H1 (cell line): ENCODE measurements around the gene DOP1A. TPM values are rescaled to one million over a fixed set of nuclear protein-coding genes. Genes with fewer than 3 reads are reported as not detected.

Experiments used
- CTCF ChIA-PET: fragments of 300-600 bp; sonication (Branson Sonifier 250); formaldehyde crosslinking; loops from one replicate; lab custom pipeline; 2021; ENCODE audit not compliant: partially characterized antibody; lab: Charles Lee
- POLR2A ChIA-PET: fragments of 300-600 bp; sonication (Branson Sonifier 250); formaldehyde crosslinking; loops from one replicate; lab custom pipeline; 2021; ENCODE audit warnings: inconsistent platforms; ENCODE audit not compliant: partially characterized antibody; lab: Charles Lee
- DNase-seq, 2 experiments: peaks; one replicate each; pipeline versions ENCODE4 v3.0.0 to v3.0.0-alpha.2; 2010 to 2022; ENCODE audit warnings: low spot score in 2 of 2, low read depth in 1 of 2, mixed read lengths in 1 of 2
- FAIRE-seq: peaks from 2 replicates; lab custom pipeline; 2011; peaks lifted over from hg19 to GRCh38; lab: Jason Lieb, UNC
- H2AFZ ChIP-seq: 2 replicates; pipeline ENCODE4 v1.8.1; 2012; ENCODE audit warnings: low read length, inconsistent platforms
- H2AK5ac ChIP-seq: 2 replicates; pipeline ENCODE4 v1.6.1; 2013; ENCODE audit warnings: low read depth, low read length
- H2BK120ac ChIP-seq: replicated peaks from 2 replicates; pipeline ENCODE3; 2013; ENCODE audit warnings: low read depth, low read length, inconsistent platforms
- H2BK12ac ChIP-seq: 2 replicates; pipeline ENCODE4 v1.6.1; 2013; ENCODE audit warnings: low read depth, low read length
- H2BK15ac ChIP-seq: 2 replicates; pipeline ENCODE4 v1.6.1; 2013; ENCODE audit warnings: low read length
- H2BK20ac ChIP-seq: 2 replicates; pipeline ENCODE4 v1.6.1; 2013; ENCODE audit warnings: low read length
- H2BK5ac ChIP-seq: 2 replicates; pipeline ENCODE4 v1.6.1; 2013; ENCODE audit warnings: low read depth, low read length
- H3K14ac ChIP-seq: 2 replicates; pipeline ENCODE4 v1.6.1; 2013; ENCODE audit warnings: inconsistent platforms; ENCODE audit not compliant: insufficient read length
- H3K18ac ChIP-seq: 2 replicates; pipeline ENCODE4 v1.6.1; 2013; ENCODE audit warnings: low read length; ENCODE audit errors: extremely low read depth
- H3K23ac ChIP-seq: 2 replicates; pipeline ENCODE4 v1.6.1; 2013; ENCODE audit warnings: inconsistent platforms; ENCODE audit not compliant: insufficient read length
- H3K23me2 ChIP-seq: 2 replicates; pipeline ENCODE4 v1.6.1; 2013; ENCODE audit warnings: low read depth, low read length
- H3K27ac ChIP-seq: 2 replicates; pipeline ENCODE4 v1.6.1; 2011; ENCODE audit warnings: low read depth, low read length, inconsistent platforms
- H3K27me3 ChIP-seq, 4 experiments: replicated peaks in 1 of 4; 1 replicate in 1 of 4; 2 replicates in 3 of 4; pipeline versions ENCODE4 v1.6.1 to v1.8.1; 2011 to 2013; ENCODE audit warnings: low read length in 3 of 4, mild to moderate bottlenecking in 3 of 4, inconsistent platforms in 2 of 4, mixed read lengths in 2 of 4, moderate library complexity in 1 of 4; ENCODE audit not compliant: control insufficient read depth in 3 of 4, insufficient read depth in 3 of 4; ENCODE audit errors: extremely low read depth in 1 of 4
- H3K36me3 ChIP-seq, 4 experiments: 2 replicates each; pipeline versions ENCODE4 v1.6.1 to v1.8.1; 2011 to 2013; ENCODE audit warnings: mild to moderate bottlenecking in 4 of 4, low read length in 3 of 4, moderate library complexity in 2 of 4, control low read depth in 1 of 4, inconsistent platforms in 1 of 4; ENCODE audit not compliant: insufficient read depth in 4 of 4, control insufficient read depth in 2 of 4
- H3K4ac ChIP-seq: replicated peaks from 2 replicates; pipeline ENCODE3; 2013; ENCODE audit warnings: low read length, low read depth, mixed read lengths, inconsistent platforms; ENCODE audit not compliant: insufficient read length
- H3K4me1 ChIP-seq, 4 experiments: replicated peaks in 1 of 4; 1 replicate in 1 of 4; 2 replicates in 3 of 4; pipeline versions ENCODE4 v1.6.1 to v1.8.1; 2011 to 2013; ENCODE audit warnings: low read length in 3 of 4, inconsistent platforms in 2 of 4, mixed read lengths in 1 of 4; ENCODE audit not compliant: insufficient read depth in 4 of 4, control insufficient read depth in 3 of 4
- H3K4me2 ChIP-seq, 2 experiments: 2 replicates each; pipeline versions ENCODE4 v1.6.1 to v1.8.1; 2011 to 2013; ENCODE audit warnings: low read depth in 2 of 2, low read length in 2 of 2, control low read depth in 1 of 2, inconsistent platforms in 1 of 2, mild to moderate bottlenecking in 1 of 2; ENCODE audit not compliant: insufficient read depth in 1 of 2
- H3K4me3 ChIP-seq, 4 experiments: fragments of 200-600, 300-600 bp in 1 of 4; sonication (generic), shearing (Covaris generic), sonication (Bioruptor Twin) in 1 of 4; 2 replicates each; pipeline versions ENCODE4 v1.5.1 to v1.8.1; 2011 to 2016; ENCODE audit warnings: low read length in 4 of 4, low read depth in 3 of 4, control low read depth in 2 of 4, inconsistent platforms in 2 of 4, mild to moderate bottlenecking in 2 of 4, mixed read lengths in 1 of 4, moderate library complexity in 1 of 4; ENCODE audit not compliant: insufficient read depth in 2 of 4; ENCODE audit errors: extremely low read depth in 1 of 4
- H3K56ac ChIP-seq: replicated peaks from 2 replicates; pipeline ENCODE3; 2013; ENCODE audit warnings: low read depth, mild to moderate bottlenecking, mixed read lengths, low read length, inconsistent platforms; ENCODE audit not compliant: insufficient read length
- H3K79me1 ChIP-seq: 2 replicates; pipeline ENCODE4 v1.6.1; 2013; ENCODE audit warnings: low read depth, low read length, control low read depth
- H3K79me2 ChIP-seq, 2 experiments: 2 replicates each; pipeline versions ENCODE4 v1.6.1 to v1.8.1; 2012 to 2013; ENCODE audit warnings: low read length in 2 of 2, mild to moderate bottlenecking in 2 of 2, inconsistent platforms in 1 of 2; ENCODE audit not compliant: insufficient read depth in 2 of 2, control insufficient read depth in 1 of 2
- H3K9ac ChIP-seq, 4 experiments: replicated peaks in 1 of 4; 1 replicate in 1 of 4; 2 replicates in 3 of 4; pipeline versions ENCODE4 v1.6.1 to v1.8.1; 2011 to 2013; ENCODE audit warnings: low read depth in 3 of 4, low read length in 3 of 4, control low read depth in 2 of 4, mild to moderate bottlenecking in 2 of 4, moderate library complexity in 2 of 4, inconsistent platforms in 1 of 4; ENCODE audit errors: extremely low read depth in 1 of 4
- H3K9me3 ChIP-seq, 2 experiments: 2 replicates each; pipeline versions ENCODE4 v1.6.1 to v1.8.1; 2012 to 2013; ENCODE audit warnings: mild to moderate bottlenecking in 2 of 2, moderate library complexity in 2 of 2, control low read depth in 1 of 2, inconsistent platforms in 1 of 2, low read depth in 1 of 2, low read length in 1 of 2, mixed read lengths in 1 of 2; ENCODE audit not compliant: insufficient read depth in 2 of 2
- H4K20me1 ChIP-seq, 2 experiments: replicated peaks in 1 of 2; 2 replicates each; pipeline versions ENCODE3 to v1.8.1; 2011 to 2013; ENCODE audit warnings: inconsistent platforms in 2 of 2, low read length in 2 of 2, mild to moderate bottlenecking in 1 of 2; ENCODE audit not compliant: insufficient read depth in 2 of 2, control insufficient read depth in 1 of 2
- H4K5ac ChIP-seq: 2 replicates; pipeline ENCODE4 v1.6.1; 2013; ENCODE audit warnings: low read length, low read depth, mixed read lengths, inconsistent platforms; ENCODE audit not compliant: insufficient read length
- H4K8ac ChIP-seq: 2 replicates; pipeline ENCODE4 v1.8.0; 2013; ENCODE audit warnings: mild to moderate bottlenecking, moderate library complexity, low read length, inconsistent platforms; ENCODE audit not compliant: insufficient read depth; ENCODE audit errors: extremely low read depth
- H4K91ac ChIP-seq: replicated peaks from 2 replicates; pipeline ENCODE3; 2013; ENCODE audit warnings: low read length, mixed read lengths, inconsistent platforms; ENCODE audit not compliant: insufficient read length
- CHD2 ChIP-seq: IDR thresholded peaks from 2 replicates; pipeline ENCODE4 v1.6.1; 2012; ENCODE audit warnings: low read length, improper control_type of control experiment
- HDAC6 ChIP-seq: IDR thresholded peaks from one replicate; pipeline ENCODE4 v1.7.1; 2012; ENCODE audit warnings: low read depth, mild to moderate bottlenecking, inconsistent platforms, low read length, moderate library complexity
- JUN ChIP-seq: IDR thresholded peaks from 2 replicates; pipeline ENCODE4 v1.6.1; 2011; ENCODE audit warnings: low read depth, mild to moderate bottlenecking, improper control_type of control experiment, low read length
- KDM1A ChIP-seq: fragments of 200-600, 300-600 bp; sonication (generic); IDR thresholded peaks from 2 replicates; pipeline ENCODE4 v1.7.1; 2016; ENCODE audit warnings: mild to moderate bottlenecking, low read length, borderline replicate concordance
- NANOG ChIP-seq: IDR thresholded peaks from 2 replicates; pipeline ENCODE4 v1.6.1; 2011; ENCODE audit warnings: low read length, low read depth, mild to moderate bottlenecking, inconsistent platforms; ENCODE audit not compliant: insufficient read depth, poor library complexity, severe bottlenecking
- WGBS, 2 experiments: shearing (Covaris generic) in 1 of 2; methylation state at CpG; one replicate each; pipeline versions ENCODE4 v1.1.6 to v1.1.7; 2013 to 2015; ENCODE audit warnings: low lambda C conversion rate in 2 of 2, mixed read lengths in 2 of 2, inconsistent platforms in 1 of 2, low coverage in 1 of 2, missing lambda C conversion rate in 1 of 2; ENCODE audit not compliant: insufficient replicate concordance in 2 of 2, insufficient coverage in 1 of 2, insufficient read length in 1 of 2; ENCODE audit errors: extremely low coverage in 1 of 2, missing lambda C conversion rate in 1 of 2; 5-methylcytosine and 5-hydroxymethylcytosine counted together
- polyA plus RNA-seq, 7 experiments: library from polyadenylated mRNA; depleted of rRNA in 3 of 7; stranded (reverse) in 5 of 7; unstranded in 2 of 7; fragments of >200 nt in 5 of 7; fragments of 200-250 nt in 2 of 7; gene quantifications; 1 replicate in 5 of 7; 2 replicates in 1 of 7; 4 replicates in 1 of 7; pipeline versions ENCODE4 v1.2.1 to v1.2.3, GENCODE V29; 2011 to 2013; ENCODE audit warnings: missing spikeins in 2 of 7, mixed read lengths in 2 of 7
- total RNA-seq: library from RNA; stranded (reverse); fragmentation: NEBNext Ultra II Directional; extraction: Animal tissue kit (Norgen Biotek cat#: 25700); gene quantifications from 2 replicates; pipeline ENCODE4 v1.2.1, GENCODE V29; 2021

DOP1A gene
- total and polyA plus RNA-seq, 2 of the 8 experiments (the other 6 are each of a cell fraction or from before 2014, with no cell fraction given): 7.5 to 14.7 TPM

DNA sequence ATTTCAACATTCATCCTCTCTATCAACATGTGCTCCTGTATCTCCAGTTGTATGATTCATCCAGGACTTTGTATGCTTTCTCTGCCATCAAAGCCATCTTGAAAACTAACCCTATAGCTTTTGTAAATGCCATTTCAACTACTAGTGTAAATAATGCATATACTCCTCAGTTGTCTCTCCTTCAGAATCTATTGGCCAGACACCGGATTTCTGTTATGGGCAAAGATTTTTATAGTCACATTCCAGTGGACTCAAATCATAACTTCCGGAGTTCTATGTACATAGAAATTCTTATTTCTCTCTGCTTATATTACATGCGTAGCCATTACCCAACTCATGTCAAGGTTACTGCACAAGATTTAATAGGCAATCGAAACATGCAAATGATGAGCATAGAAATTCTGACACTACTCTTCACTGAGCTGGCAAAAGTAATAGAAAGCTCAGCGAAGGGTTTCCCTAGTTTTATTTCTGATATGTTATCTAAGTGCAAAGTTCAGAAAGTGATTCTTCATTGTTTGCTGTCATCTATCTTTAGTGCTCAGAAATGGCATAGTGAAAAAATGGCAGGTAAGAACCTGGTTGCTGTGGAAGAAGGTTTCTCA is 70.7 kb downstream of the DOP1A start:
- no peak overlapping the region for H2BK120ac ChIP-seq
- H2BK15ac ChIP-seq: no peak overlapping the region
- TF ChIP-seq KDM1A (no peak), NANOG (no peak), HDAC6 (no peak), JUN (no peak), CHD2 (no peak)
- H2BK12ac ChIP-seq: no peak overlapping the region
- no peak overlapping the region for H3K23ac ChIP-seq
- H3K36me3 ChIP-seq: peaks cover 2 to 19% (median 10%) of the 10 kb centered on the region in 4 experiments; a peak in 6 of 8 replicates
- no peaks in the 10 kb centered on the region for H3K9me3 ChIP-seq
- no peak overlapping the region for H4K91ac ChIP-seq
- no peak overlapping the region for H3K4me3 ChIP-seq
- H2AK5ac ChIP-seq: no peak overlapping the region
- H3K79me1 ChIP-seq: no peaks in the 10 kb centered on the region
- H3K4me1 ChIP-seq: no peaks in the 10 kb centered on the region
- 90% methylated on average over 5 of the region's 5 CpGs; no CpG with 5 or more reads in 1 of the 2 experiments for WGBS, 2 experiments
- H4K8ac ChIP-seq: no peak overlapping the region
- no peaks in the 10 kb centered on the region for H3K23me2 ChIP-seq
- CTCF ChIA-PET: interaction anchor here (0.6 to 1.4 kb wide), 3 partner anchors 41 to 149 kb away, joined by 3 to 5 read pairs (median 3); no protein-coding TSS in a partner anchor
- no peak overlapping the region for H3K56ac ChIP-seq
- POLR2A ChIA-PET: interaction anchor here (1.0 kb wide), 1 partner anchor 54 kb away, joined by 3 read pairs; the partner anchor contains the start of gene PGM3
- H2BK20ac ChIP-seq: no peak overlapping the region
- DNase-seq (no peak), FAIRE-seq (no peak)
- H3K27me3 ChIP-seq: no peaks in the 10 kb centered on the region
- H3K14ac ChIP-seq: no peak overlapping the region
- H2AFZ ChIP-seq: no peak overlapping the region
- no peak overlapping the region for H4K5ac ChIP-seq
- H2BK5ac ChIP-seq: no peak overlapping the region
- H3K27ac ChIP-seq: no peak overlapping the region
- no peak overlapping the region for H3K4ac ChIP-seq
- no peaks in the 10 kb centered on the region for H3K79me2 ChIP-seq
- H3K4me2 ChIP-seq: no peak overlapping the region
- H4K20me1 ChIP-seq: no peaks in the 10 kb centered on the region
- H3K9ac ChIP-seq: no peak overlapping the region
- H3K18ac ChIP-seq: no peak overlapping the region
